HepG2 (cell line): ENCODE data around the gene MUC6.

Experiments used
- HCFC1 ChIP-seq: fragments of 150-350 bp; IDR thresholded peaks from 2 replicates; pipeline ENCODE4 v1.6.1; 2014; ENCODE audit warnings: low read depth, low read length
- HDAC2 ChIP-seq: sonication (generic); formaldehyde crosslinking; IDR thresholded peaks from 2 replicates; pipeline ENCODE4 v1.4.0; 2020; ENCODE audit warnings: missing genetic modification reagents
- MIER2 ChIP-seq: IDR thresholded peaks from 2 replicates; pipeline ENCODE4 v1.6.1; 2016; ENCODE audit warnings: missing biosample characterization, missing genetic modification reagents
- RFX1 ChIP-seq: fragments of 450-650 bp; IDR thresholded peaks from 2 replicates; pipeline ENCODE4 v1.6.1; 2017
- ZFX ChIP-seq: sonication (generic); formaldehyde crosslinking; IDR thresholded peaks from 2 replicates; pipeline ENCODE4 v1.4.0; 2020; ENCODE audit warnings: mild to moderate bottlenecking, low read depth, missing genetic modification reagents, moderate library complexity
- TF ChIP-seq, protein P1 (sequence below): sonication (generic); formaldehyde crosslinking; IDR thresholded peaks from 2 replicates; pipeline ENCODE4 v1.5.0; 2020; ENCODE audit warnings: mild to moderate bottlenecking, missing genetic modification reagents, moderate library complexity

DNA sequence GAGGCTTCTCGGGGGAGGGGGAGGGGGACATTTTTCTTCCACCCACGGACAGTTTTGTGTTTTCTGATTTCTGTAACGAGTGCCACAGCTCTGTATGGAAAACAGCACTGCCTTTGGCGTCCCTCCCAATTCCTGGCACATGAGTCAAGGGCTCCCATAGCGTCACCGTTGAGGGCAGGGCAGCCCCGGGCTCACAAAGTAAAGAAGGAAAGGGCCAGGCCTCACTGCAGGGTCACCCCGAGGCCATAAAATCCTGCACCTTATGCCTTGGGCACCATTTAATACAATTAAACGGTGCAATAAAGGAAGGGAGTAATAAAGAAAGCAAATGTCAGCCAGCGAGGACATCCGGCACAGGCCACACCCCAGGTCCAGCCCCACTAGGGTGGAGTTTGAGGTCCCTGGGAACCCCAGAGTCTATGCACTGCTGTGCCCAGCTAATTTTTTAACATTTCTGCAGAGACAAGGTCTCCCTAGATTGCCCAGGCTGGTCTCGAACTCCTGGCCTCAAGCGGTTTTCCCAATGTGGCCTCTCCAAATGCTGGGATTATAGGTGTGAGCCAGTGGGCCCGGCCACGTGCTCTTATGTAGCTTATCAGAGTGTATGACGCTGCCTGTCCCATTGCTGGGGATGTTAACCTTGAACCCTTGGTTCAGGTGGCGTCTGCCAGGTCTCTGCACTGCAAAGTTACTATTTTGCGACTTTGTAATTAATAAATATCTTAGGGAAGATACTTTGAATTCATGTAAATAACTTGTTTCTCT lies 24.5 kb upstream of the MUC6 start:
- TF ChIP-seq, protein P1, sequence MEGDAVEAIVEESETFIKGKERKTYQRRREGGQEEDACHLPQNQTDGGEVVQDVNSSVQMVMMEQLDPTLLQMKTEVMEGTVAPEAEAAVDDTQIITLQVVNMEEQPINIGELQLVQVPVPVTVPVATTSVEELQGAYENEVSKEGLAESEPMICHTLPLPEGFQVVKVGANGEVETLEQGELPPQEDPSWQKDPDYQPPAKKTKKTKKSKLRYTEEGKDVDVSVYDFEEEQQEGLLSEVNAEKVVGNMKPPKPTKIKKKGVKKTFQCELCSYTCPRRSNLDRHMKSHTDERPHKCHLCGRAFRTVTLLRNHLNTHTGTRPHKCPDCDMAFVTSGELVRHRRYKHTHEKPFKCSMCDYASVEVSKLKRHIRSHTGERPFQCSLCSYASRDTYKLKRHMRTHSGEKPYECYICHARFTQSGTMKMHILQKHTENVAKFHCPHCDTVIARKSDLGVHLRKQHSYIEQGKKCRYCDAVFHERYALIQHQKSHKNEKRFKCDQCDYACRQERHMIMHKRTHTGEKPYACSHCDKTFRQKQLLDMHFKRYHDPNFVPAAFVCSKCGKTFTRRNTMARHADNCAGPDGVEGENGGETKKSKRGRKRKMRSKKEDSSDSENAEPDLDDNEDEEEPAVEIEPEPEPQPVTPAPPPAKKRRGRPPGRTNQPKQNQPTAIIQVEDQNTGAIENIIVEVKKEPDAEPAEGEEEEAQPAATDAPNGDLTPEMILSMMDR = no peak
- TF ChIP-seq RFX1 (no peak), MIER2 (CRISPR knock-in tag) (no peak), ZFX (no peak), HCFC1 (no peak), HDAC2 (CRISPR knock-in tag) (no peak)
